Endothelial cell of umbilical vein (primary cell): ENCODE measurements around the gene BLVRA. TPM values are rescaled to one million over a fixed set of nuclear protein-coding genes. Genes with fewer than 3 reads are reported as not detected.
"Not testable (repeated sequence)": the region's sequence is repeated elsewhere in the genome, so short reads cannot be mapped to it uniquely, and the experiment has no call there.

Experiments
- BruUV-seq: library from RNA; stranded (reverse); fragments of 400-500 nt; replicated peaks from 2 replicates; lab custom pipeline; 2021; lab: Mats Ljungman, UMichigan
- CTCF ChIA-PET: fragments of 300-600, 350-600 bp; sonication (Branson Sonifier 250); formaldehyde crosslinking; loops from one replicate; lab custom pipeline; 2021; ENCODE audit warnings: antibody characterized with exemption, inconsistent platforms; lab: Charles Lee
- POLR2A ChIA-PET: fragments of 300-600, 350-600 bp; sonication (Branson Sonifier 250); formaldehyde crosslinking; loops from one replicate; lab custom pipeline; 2021; ENCODE audit warnings: antibody characterized with exemption, inconsistent platforms; lab: Charles Lee
- DNase-seq: peaks from one replicate; pipeline ENCODE4 v3.0.0-alpha.2; 2011; ENCODE audit warnings: low read depth, low spot score
- FAIRE-seq: peaks from 2 replicates; lab custom pipeline; 2011; peaks lifted over from hg19 to GRCh38; lab: Jason Lieb, UNC
- H2AFZ ChIP-seq: 2 replicates; pipeline ENCODE4 v1.6.0; 2012; ENCODE audit warnings: low read depth, low read length, control low read depth, inconsistent platforms
- H3K27ac ChIP-seq: 2 replicates; pipeline ENCODE4 v1.5.1; 2011; ENCODE audit warnings: low read depth, mild to moderate bottlenecking, control low read depth, low read length, moderate library complexity; ENCODE audit not compliant: insufficient read depth
- H3K27me3 ChIP-seq, 2 experiments: 2 replicates each; pipeline versions ENCODE4 v1.6.0 to v1.6.1; 2011; ENCODE audit warnings: low read length in 2 of 2, mixed read lengths in 1 of 2; ENCODE audit not compliant: control insufficient read depth in 2 of 2, insufficient read depth in 2 of 2
- H3K36me3 ChIP-seq, 2 experiments: 2 replicates in 1 of 2; 3 replicates in 1 of 2; pipeline ENCODE4 v1.5.1; 2011; ENCODE audit warnings: low read length in 2 of 2, mild to moderate bottlenecking in 1 of 2, moderate library complexity in 1 of 2; ENCODE audit not compliant: control insufficient read depth in 2 of 2, insufficient read depth in 2 of 2; ENCODE audit errors: extremely low read depth in 1 of 2
- H3K4me1 ChIP-seq: 3 replicates; pipeline ENCODE4 v1.5.1; 2011; ENCODE audit warnings: mild to moderate bottlenecking, low read length; ENCODE audit not compliant: control insufficient read depth, insufficient read depth; ENCODE audit errors: extremely low read depth
- H3K4me2 ChIP-seq: 2 replicates; pipeline ENCODE4 v1.6.1; 2011; ENCODE audit warnings: low read length, control low read depth, mixed read lengths; ENCODE audit not compliant: insufficient read depth
- H3K4me3 ChIP-seq, 3 experiments: fragments of 200-600 bp in 1 of 3; sonication (generic), shearing (Covaris generic) in 1 of 3; replicated peaks in 1 of 3; 2 replicates each; pipeline ENCODE4 v1.5.1; 2011 to 2016; ENCODE audit warnings: control low read depth in 3 of 3, low read length in 3 of 3, mild to moderate bottlenecking in 2 of 3, inconsistent platforms in 1 of 3, low read depth in 1 of 3, moderate library complexity in 1 of 3; ENCODE audit not compliant: insufficient read depth in 1 of 3
- H3K79me2 ChIP-seq: 2 replicates; pipeline ENCODE4 v1.6.0; 2012; ENCODE audit warnings: low read length, inconsistent platforms; ENCODE audit not compliant: control insufficient read depth, insufficient read depth
- H3K9ac ChIP-seq: replicated peaks from 2 replicates; pipeline ENCODE3; 2011; ENCODE audit warnings: low read length, control low read depth; ENCODE audit not compliant: insufficient read depth; ENCODE audit errors: extremely low read depth
- H3K9me1 ChIP-seq: replicated peaks from 3 replicates; pipeline ENCODE4 v1.6.0; 2011; ENCODE audit warnings: mild to moderate bottlenecking, low read length; ENCODE audit not compliant: control insufficient read depth, insufficient read depth; ENCODE audit errors: extremely low read depth
- H3K9me3 ChIP-seq: replicated peaks from 2 replicates; pipeline ENCODE4 v1.5.1; 2012; ENCODE audit warnings: low read length, inconsistent platforms; ENCODE audit not compliant: control insufficient read depth, insufficient read depth
- H4K20me1 ChIP-seq: replicated peaks from 2 replicates; pipeline ENCODE3; 2011; ENCODE audit warnings: mild to moderate bottlenecking, low read length; ENCODE audit not compliant: control insufficient read depth, insufficient read depth; ENCODE audit errors: extremely low read depth
- EZH2 ChIP-seq: IDR thresholded peaks from 2 replicates; pipeline ENCODE4 v1.6.1; 2012; ENCODE audit warnings: borderline replicate concordance, low read depth, mild to moderate bottlenecking, moderate library complexity, low read length, inconsistent platforms; ENCODE audit not compliant: severe bottlenecking
- FOS ChIP-seq: IDR thresholded peaks from 2 replicates; pipeline ENCODE4 v1.6.1; 2011; ENCODE audit warnings: mild to moderate bottlenecking, low read length, moderate library complexity, borderline replicate concordance; ENCODE audit not compliant: insufficient read depth
- GATA2 ChIP-seq: IDR thresholded peaks from 2 replicates; pipeline ENCODE4 v1.7.0; 2011; ENCODE audit warnings: low read depth, mild to moderate bottlenecking, moderate library complexity, mixed read lengths, low read length; ENCODE audit not compliant: insufficient read length, insufficient read depth
- MYC ChIP-seq: IDR thresholded peaks from one replicate; pipeline ENCODE4 v1.6.1; 2011; ENCODE audit warnings: mild to moderate bottlenecking, low read depth, low read length
- POLR2AphosphoS5 ChIP-seq: IDR thresholded peaks from 2 replicates; pipeline ENCODE4 v1.6.1; 2012; ENCODE audit warnings: low read depth, mild to moderate bottlenecking, control low read depth, low read length, moderate library complexity; ENCODE audit not compliant: insufficient read depth
- dilution Hi-C: fragments of 300-500 bp; cut with MboI; formaldehyde crosslinking; loops from one replicate; pipeline ENCODE4 v1.15.0; 2019; ENCODE audit warnings: low sequenced_read_pairs; ENCODE audit not compliant: extremely low pct_ligation_motif_present
- intact Hi-C: fragments of 100-400 bp; cut with micrococcal nuclease; formaldehyde crosslinking; loops from one replicate; pipeline ENCODE4 v1.10.0; 2022
- polyA plus RNA-seq, 4 experiments: library from polyadenylated mRNA; depleted of rRNA in 3 of 4; stranded (reverse) in 3 of 4; unstranded in 1 of 4; fragments of >200 nt; gene quantifications; 2 replicates each; pipeline versions ENCODE4 v1.2.1 to v1.2.3, GENCODE V29; 2011 to 2012; ENCODE audit warnings: missing spikeins in 1 of 4
- total RNA-seq: library from RNA; stranded (reverse); gene quantifications from 2 replicates; pipeline ENCODE4 v1.2.3, GENCODE V29; 2021
- TF ChIP-seq, protein P1 (sequence below): IDR thresholded peaks from 2 replicates; pipeline ENCODE4 v1.6.1; 2011; ENCODE audit not compliant: insufficient read depth, insufficient read length
- TF ChIP-seq, protein P2 (sequence below), 2 donors: IDR thresholded peaks; 1 replicate in 1 of 2; 2 replicates in 1 of 2; pipeline ENCODE4 v1.5.1; 2011; ENCODE audit warnings: low read length in 2 of 2, mild to moderate bottlenecking in 2 of 2, moderate library complexity in 2 of 2, control low read depth in 1 of 2, inconsistent platforms in 1 of 2, low read depth in 1 of 2; ENCODE audit not compliant: insufficient read depth in 1 of 2; ENCODE audit errors: extremely low read depth in 1 of 2

BLVRA gene
- total and polyA plus RNA-seq, 2 donors (not counting 3 experiments of a cell fraction or from before 2014, with no cell fraction given): 24.0 to 34.5 TPM

DNA sequence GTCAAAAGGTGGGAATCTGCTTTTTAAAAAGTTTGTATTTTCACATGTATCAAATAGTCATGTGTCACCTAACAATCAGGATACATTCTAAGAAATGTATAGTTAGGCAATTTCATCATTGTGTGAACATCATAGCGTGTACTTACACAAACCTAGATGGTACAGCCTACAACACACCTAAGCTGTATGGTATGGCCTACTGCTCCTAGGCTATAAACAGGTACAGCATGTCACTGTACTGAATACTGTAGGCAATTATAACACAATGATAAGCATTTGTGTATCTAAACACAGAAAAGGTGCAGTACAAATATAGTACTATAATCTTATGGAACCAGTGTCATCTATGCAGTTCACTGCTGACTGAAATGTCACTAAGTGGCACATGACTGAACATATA is 47.0 kb upstream of the BLVRA start:
- Histone ChIP-seq H3K27ac (no peak overlapping the region), H3K27me3 (no peaks in the 10 kb centered on the region), H3K4me1 (no peaks in the 10 kb centered on the region), H3K9me1 (no peaks in the 10 kb centered on the region), H4K20me1 (no peaks in the 10 kb centered on the region), H3K9ac (no peak overlapping the region), H2AFZ (no peak overlapping the region), H3K36me3 (no peaks in the 10 kb centered on the region), H3K9me3 (no peaks in the 10 kb centered on the region), H3K79me2 (peaks cover 27% of the 10 kb centered on the region), H3K4me2 (no peak overlapping the region), H3K4me3 (no peak overlapping the region)
- FAIRE-seq (no peak), DNase-seq (no peak)
- CTCF ChIA-PET: no interaction called here
- intact Hi-C loops: no loop called here
- no TSS peak for BruUV-seq
- POLR2A ChIA-PET: no interaction called here
- TF ChIP-seq EZH2: no peak
- TF ChIP-seq, protein P1, sequence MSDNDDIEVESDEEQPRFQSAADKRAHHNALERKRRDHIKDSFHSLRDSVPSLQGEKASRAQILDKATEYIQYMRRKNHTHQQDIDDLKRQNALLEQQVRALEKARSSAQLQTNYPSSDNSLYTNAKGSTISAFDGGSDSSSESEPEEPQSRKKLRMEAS: no peak
- TF ChIP-seq, protein P2, sequence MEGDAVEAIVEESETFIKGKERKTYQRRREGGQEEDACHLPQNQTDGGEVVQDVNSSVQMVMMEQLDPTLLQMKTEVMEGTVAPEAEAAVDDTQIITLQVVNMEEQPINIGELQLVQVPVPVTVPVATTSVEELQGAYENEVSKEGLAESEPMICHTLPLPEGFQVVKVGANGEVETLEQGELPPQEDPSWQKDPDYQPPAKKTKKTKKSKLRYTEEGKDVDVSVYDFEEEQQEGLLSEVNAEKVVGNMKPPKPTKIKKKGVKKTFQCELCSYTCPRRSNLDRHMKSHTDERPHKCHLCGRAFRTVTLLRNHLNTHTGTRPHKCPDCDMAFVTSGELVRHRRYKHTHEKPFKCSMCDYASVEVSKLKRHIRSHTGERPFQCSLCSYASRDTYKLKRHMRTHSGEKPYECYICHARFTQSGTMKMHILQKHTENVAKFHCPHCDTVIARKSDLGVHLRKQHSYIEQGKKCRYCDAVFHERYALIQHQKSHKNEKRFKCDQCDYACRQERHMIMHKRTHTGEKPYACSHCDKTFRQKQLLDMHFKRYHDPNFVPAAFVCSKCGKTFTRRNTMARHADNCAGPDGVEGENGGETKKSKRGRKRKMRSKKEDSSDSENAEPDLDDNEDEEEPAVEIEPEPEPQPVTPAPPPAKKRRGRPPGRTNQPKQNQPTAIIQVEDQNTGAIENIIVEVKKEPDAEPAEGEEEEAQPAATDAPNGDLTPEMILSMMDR (IDR thresholded peaks at IDR 0.05; ENCODE audit: extremely low read depth in 1 of 2, insufficient read depth in 1 of 2, low read depth in 1 of 2, low read length in 2 of 2): no peak
- no peak for TF ChIP-seq FOS
- no peak for TF ChIP-seq POLR2AphosphoS5
- no peak for TF ChIP-seq GATA2
- no peak for TF ChIP-seq MYC
- dilution Hi-C loops: loop anchor here (25.0 kb wide), 1 partner anchor 124 kb away; the partner anchor contains the start of gene STK17A

DNA sequence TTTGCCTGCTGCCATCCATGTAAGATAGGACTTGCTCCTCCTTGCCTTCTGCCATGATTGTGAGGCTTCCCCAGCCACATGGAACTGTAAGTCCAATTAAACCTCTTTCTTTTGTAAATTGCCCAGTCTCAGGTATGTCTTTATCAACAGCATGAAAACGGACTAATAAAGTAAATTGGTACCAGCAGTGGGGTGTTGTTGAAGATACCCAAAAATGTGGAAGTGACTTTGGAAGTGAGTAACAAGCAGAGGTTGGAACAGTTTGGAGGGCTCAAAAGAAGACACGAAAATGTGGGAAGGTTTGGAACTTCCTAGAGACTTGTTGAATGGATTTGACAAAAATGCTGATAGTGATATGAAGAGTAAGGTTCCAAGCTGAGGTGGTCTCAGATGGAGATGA is 42.5 kb upstream of the BLVRA start:
- dilution Hi-C loops: loop anchor here (25.0 kb wide), 1 partner anchor 129 kb away; the partner anchor contains the start of gene STK17A
- FAIRE-seq: not testable (repeated sequence)

More for the DNA sequence above, 42.5 kb upstream of the BLVRA start:
- H3K9ac ChIP-seq, H2AFZ ChIP-seq, H3K4me1 ChIP-seq, H3K27ac ChIP-seq, H3K4me2 ChIP-seq, H3K9me3 ChIP-seq, intact Hi-C loops, DNase-seq, H3K27me3 ChIP-seq, POLR2A ChIA-PET, H3K9me1 ChIP-seq, H3K36me3 ChIP-seq, BruUV-seq, H4K20me1 ChIP-seq, H3K4me3 ChIP-seq: not testable (repeated sequence)
- CTCF ChIA-PET: interaction anchor here (1.3 to 1.6 kb wide), 2 partner anchors 133 to 134 kb away, joined by 8 to 9 read pairs; partner anchors contain the start of gene STK17A
- peaks cover 29% of the 10 kb centered on the region for H3K79me2 ChIP-seq
